GM18870 (cell line): ENCODE results near the gene AGMAT.
"Not testable (repeated sequence)": the region's sequence is repeated elsewhere in the genome, so short reads cannot be mapped to it uniquely, and the experiment has no call there.

Experiments
- ATAC-seq: cut with Tn5 transposase; IDR thresholded peaks from one replicate; pipeline ENCODE4 v1.9.1; 2021; ENCODE audit warnings: moderate library complexity; ENCODE audit not compliant: unreplicated experiment

The AGMAT gene

GRCh38 chr1:15616373-15617172 lies 31.7 kb upstream of the AGMAT start:
- ATAC-seq = peak; percentile 5

- ATAC-seq = no peak
Observed at GRCh38 chr1:15610167-15610566, 25.3 kb upstream of the AGMAT start.

GRCh38 chr1:15609631-15610030 lies 24.8 kb upstream of the AGMAT start:
- ATAC-seq = no peak

GRCh38 chr1:15605398-15606383 lies 20.8 kb upstream of the AGMAT start:
- ATAC-seq = no peak

- not testable (repeated sequence) for ATAC-seq
Observed at GRCh38 chr1:15604400-15604799, 19.5 kb upstream of the AGMAT start.

- ATAC-seq = not testable (repeated sequence)
Observed at GRCh38 chr1:15603966-15604282, 19.1 kb upstream of the AGMAT start.

- peak; percentile 48 for ATAC-seq
Observed at GRCh38 chr1:15603050-15603965, 18.5 kb upstream of the AGMAT start.

GRCh38 chr1:15598436-15598835 lies 13.6 kb upstream of the AGMAT start:
- no peak for ATAC-seq

GRCh38 chr1:15595809-15596617 lies 11.2 kb upstream of the AGMAT start:
- ATAC-seq = no peak

GRCh38 chr1:15592285-15592684 lies 7.4 kb upstream of the AGMAT start:
- ATAC-seq = no peak

GRCh38 chr1:15583016-15583706 lies 1.7 kb downstream of the AGMAT start:
- ATAC-seq = no peak

- no peak for ATAC-seq
Observed at GRCh38 chr1:15579683-15580047, 5.2 kb downstream of the AGMAT start.

GRCh38 chr1:15578921-15579682 lies 5.7 kb downstream of the AGMAT start:
- no peak for ATAC-seq

GRCh38 chr1:15577691-15578090 lies 7.2 kb downstream of the AGMAT start:
- no peak for ATAC-seq

GRCh38 chr1:15575549-15576150 lies 9.2 kb downstream of the AGMAT start:
- no peak for ATAC-seq

GRCh38 chr1:15574741-15575140 lies 10.1 kb downstream of the AGMAT start:
- ATAC-seq = no peak

- ATAC-seq = no peak
Observed at GRCh38 chr1:15573477-15573876, 11.4 kb downstream of the AGMAT start.

GRCh38 chr1:15571266-15571665 lies 13.6 kb downstream of the AGMAT start:
- no peak for ATAC-seq
